Posterior cingulate gyrus (tissue), 11 donors: Measurements from ENCODE around the gene SPRTN.
"Not testable (repeated sequence)": the region's sequence is repeated elsewhere in the genome, so short reads cannot be mapped to it uniquely, and the experiment has no call there.

Experiments
- DNase-seq, 10 donors: peaks; one replicate each; pipeline versions ENCODE4 v3.0.0 to v3.0.0-alpha.2; 2020 to 2021; ENCODE audit warnings: mixed read lengths in 3 of 10
- intact Hi-C: fragments of 100-400 bp; cut with DNase I; formaldehyde crosslinking; loops from one replicate; pipeline ENCODE4 v1.15.1; 2023

SPRTN gene

DNA sequence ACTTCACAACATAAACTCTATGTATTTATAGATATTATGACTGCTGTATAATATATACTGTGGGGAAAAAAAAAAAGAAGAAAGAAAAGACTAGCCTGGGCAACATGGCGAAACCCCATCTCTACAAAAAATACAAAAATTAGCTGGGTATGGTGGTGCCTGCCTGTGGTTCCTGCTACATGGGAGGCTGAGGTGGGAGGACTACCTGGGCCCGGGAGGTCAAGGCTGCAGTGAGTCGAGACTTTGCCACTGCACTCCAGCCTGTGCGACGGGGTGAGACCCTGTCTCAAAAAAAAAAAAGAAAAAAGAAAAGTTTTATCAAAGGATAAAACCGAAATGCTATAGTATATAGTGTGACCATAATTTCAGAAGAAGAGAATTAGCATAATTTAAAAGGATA is 3.1 kb upstream of the SPRTN start:
- no peak for DNase-seq
- intact Hi-C loops, result loop anchor here (5.0 kb wide), 1 partner anchor 93 kb away; the partner anchor contains the start of gene GNPAT

DNA sequence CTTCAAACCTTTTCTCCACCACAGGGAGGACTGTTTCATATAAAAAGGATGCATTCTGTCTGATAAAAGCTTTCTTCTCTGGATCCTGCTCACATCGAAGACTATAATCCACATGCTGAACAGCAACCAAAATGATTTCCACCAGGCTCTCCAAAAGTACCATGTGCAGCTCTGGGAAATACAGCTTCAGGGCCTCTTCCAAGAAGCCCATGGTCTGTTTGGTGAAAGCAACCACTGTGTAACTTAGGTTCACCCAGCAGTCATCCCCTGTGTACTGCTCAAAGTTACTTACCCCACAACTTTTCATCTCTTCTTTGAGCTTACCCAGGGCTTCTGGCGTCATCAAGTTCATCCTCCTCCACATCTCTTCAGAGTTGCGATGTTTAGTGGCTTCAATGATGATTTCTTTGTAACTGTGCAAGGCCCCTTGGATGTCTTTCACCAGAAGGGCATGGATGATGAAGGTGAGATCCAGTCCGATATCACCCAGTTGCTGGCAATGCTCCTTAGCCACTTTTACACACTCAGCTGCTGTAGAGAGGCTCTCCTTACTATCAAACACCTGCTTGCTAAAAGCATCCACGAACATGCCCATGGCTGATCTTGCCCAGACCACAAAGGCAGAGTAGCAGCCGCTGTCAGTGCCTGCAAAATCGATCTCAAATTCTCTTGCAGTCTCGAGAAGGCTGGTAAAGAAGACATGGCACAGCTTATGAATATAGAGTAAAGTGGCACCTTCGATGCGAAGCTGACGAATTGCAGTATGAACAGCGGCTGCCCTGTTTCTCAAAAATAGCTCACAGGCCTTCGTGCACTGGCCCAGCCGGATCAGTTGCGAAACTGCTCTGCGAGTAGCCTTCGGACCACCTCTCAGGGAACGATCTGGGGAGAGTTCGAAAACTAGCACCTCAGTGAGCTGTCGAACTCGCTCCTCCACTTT is 2.2 kb upstream of the SPRTN start:
- no peak for DNase-seq
- intact Hi-C loops, result loop anchor here (2.0 to 5.0 kb wide), 2 partner anchors 85 to 94 kb away; partner anchors contain the start of gene GNPAT

DNA sequence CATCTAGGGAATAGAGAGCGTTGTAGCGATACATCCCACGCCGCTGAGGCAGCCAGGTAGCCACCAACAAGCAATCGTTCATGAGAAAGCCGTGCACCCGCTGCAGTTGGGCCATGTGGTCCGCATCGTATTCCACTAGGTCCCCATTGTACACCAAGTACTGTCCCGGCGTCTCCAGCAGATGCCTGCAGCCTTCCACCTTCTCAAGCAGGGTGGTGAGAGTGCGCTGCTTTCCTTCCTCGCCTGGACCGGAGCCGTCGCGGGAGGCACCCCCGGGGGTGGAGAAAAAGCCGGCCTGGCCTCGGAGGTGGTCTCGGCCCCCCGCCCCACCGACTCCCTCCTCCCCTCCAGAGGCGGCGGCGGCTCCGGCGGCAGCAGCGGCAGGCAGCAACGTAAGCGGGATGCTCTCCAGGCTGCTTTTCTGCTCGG is 1.0 kb upstream of the SPRTN start:
- peak in 3 of 10 donors; percentile 6 to 87 (median 12) for DNase-seq
- intact Hi-C loops, result loop anchor here (2.0 to 5.0 kb wide), 2 partner anchors 84 to 95 kb away; partner anchors contain the start of gene GNPAT

DNA sequence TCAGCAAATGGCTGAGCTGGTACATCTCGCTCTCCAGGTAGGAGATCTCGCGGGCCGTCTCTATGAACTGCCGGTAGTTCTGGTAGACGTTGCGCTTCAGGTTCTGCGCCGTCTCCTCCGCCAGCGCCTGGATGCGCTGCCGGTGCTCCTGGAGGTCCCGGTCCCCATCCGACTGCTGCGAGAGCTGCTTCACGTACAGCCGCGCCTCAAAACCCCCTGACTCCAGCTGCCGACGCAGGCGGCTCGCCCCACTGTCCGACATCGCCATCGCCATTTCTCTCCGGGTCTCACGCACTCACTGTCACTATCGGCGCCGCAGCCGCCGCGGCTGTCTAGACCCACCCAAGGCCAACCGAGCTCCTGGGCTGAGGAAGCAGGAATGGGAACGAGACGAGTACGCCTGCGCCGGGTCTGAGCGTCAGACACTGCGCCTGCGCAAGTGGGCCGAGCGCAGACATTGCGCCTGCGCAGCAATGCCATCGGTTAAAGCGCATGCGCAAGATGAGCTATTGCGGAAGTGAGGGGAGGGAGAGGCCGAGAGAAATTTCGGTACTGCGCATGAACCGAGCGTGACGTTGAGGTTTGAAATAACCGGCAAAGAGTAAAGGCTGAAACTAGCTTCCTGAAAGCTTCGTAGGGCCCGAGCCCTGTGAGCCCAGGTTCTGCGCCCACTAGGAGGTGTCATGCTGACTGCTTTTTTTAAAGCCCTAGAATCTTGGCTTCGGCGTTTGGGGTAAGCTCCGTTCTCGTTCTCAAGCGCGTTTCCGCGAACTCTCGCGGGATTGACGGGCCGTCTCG is 422 bp upstream of the SPRTN start, which contains the start of gene EXOC8:
TSS of gene EXOC8 (minus strand) at position 381 of the 798 bp plus-strand sequence. CDS start at position 274, 107 bp downstream.
- intact Hi-C loops, result loop anchor here (1.0 to 5.0 kb wide), 3 partner anchors 83 to 191 kb away; partner anchors contain the start of genes GNPAT and TSNAX
- DNase-seq, result peak; percentile 89 to 99 (median 94)

DNA sequence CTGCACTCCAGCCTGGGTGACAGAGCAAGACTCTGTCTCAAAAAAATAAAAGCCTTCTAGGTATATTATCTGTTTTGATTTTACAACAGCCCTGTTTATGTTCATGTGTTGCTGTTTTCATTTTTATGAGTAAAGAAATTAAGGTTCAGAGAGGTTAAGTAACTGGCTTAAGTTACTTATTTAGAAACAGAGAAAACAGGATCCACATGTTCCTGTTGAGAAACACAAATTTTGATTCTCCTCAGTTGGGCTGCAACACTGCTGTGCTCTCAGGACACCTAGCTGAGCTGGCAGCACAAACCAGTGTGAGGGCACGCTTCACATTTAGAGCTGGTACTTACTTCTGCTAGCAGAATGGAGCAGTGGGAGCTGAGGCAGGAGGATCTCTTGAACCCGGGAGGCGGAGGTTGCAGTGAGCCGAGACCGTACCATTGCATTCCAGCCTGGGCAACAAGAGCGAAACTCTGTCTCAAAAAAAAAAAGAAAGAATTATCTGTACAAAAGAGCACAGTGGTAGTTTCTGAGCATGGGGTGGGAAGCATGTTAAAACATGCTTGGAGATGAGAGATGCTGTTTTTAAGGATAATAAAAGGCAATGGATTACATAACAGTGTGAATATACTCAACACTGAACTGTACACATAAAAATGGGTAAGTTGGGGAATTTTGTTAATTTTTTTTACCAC is 2.4 kb downstream of the SPRTN start:
- intact Hi-C loops, result no loop called here
- no peak for DNase-seq

DNA sequence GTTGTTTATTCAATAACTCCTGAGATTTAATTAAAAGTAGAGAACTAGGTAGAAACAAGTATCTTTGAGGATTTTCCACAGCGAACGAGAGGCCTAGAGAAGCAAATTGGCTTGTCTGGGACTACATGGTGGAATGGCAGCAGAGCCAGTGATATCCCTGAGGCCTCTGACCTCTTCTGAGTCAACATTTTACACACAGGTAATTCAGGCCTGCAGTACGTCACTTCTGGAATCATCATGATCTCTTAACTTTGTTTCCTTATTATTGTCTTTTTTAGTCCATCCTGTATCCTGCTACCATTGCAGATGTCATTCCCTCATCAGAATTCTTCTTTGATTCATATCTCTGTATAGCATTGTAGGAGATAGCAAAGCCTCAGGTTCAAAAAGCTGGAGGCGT is 9.9 kb downstream of the SPRTN start:
- intact Hi-C loops, result no loop called here
- no peak for DNase-seq

DNA sequence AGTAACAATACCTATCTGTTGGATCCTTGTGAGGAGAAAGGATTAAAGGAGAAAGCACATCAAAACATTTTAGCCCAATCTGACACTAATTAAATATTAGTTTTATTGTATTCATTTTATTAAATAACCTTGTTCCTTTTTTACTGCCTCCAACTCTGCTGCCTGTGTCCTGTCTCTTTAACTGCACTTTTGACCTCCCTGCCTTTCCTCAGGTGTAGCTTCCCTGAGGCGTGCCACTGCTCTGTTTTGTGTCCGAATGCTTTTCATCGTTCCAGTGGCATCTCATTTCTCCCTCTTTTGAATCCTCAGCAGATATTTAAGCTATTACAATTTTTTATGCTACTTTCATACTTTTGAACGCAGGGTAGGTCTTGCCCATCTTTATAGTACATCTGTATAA is 10.3 kb downstream of the SPRTN start:
- no peak for DNase-seq
- intact Hi-C loops, result no loop called here

DNA sequence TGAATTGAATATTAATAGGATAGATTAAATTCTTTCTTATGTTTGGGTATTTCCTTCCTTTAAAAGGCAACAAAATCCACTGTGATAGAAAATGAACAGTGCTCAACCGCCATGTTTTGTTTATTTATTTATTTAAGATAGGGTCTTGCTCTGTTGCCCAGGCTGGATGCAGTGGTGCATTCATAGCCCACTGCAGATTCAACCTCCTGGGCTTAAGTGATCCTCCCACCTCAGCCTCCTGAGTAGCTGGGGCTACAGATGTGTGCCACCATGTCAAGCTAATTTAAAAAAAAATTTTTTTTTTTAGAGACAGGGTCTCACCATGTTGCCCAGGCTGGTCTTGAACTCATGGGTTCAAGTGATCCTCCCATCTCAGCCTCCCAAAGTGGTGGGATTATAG is 10.8 kb downstream of the SPRTN start:
- DNase-seq, intact Hi-C loops: not testable (repeated sequence)

DNA sequence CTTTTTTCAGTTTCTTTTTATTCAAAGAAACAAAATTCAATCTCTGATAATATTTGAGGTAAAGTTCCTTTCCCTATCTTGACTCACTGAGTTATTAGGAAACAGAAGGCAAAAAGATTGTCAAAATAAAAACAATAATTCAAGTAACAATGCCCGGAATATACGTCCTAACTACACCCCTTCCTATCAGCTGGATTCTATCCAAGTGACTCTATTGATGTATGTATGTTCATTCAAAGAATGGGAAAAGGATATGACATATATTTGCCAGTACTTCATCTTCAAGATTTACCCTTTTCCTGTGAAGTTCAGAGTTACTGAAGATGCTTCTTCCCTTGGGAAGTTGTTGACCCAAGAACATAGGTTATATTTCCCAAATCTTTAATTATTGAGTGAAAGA is 13.7 kb downstream of the SPRTN start:
- intact Hi-C loops, result no loop called here
- no peak for DNase-seq

DNA sequence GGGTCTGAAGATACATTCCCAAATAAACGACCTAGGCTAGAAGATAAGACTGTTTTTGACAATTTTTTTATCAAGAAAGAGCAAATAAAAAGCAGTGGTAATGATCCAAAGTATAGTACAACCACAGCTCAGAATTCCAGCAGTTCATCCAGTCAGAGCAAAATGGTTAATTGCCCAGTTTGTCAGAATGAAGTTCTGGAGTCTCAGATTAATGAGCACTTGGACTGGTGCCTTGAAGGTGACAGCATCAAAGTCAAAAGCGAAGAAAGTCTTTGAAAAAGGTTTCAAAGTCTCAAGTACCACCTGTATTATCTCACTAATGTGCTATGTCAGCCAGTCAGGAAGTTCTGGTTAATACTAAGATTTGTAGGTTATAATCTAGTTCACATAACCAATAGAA is 15.0 kb downstream of the SPRTN start:
- DNase-seq, result no peak
- intact Hi-C loops, result no loop called here

DNA sequence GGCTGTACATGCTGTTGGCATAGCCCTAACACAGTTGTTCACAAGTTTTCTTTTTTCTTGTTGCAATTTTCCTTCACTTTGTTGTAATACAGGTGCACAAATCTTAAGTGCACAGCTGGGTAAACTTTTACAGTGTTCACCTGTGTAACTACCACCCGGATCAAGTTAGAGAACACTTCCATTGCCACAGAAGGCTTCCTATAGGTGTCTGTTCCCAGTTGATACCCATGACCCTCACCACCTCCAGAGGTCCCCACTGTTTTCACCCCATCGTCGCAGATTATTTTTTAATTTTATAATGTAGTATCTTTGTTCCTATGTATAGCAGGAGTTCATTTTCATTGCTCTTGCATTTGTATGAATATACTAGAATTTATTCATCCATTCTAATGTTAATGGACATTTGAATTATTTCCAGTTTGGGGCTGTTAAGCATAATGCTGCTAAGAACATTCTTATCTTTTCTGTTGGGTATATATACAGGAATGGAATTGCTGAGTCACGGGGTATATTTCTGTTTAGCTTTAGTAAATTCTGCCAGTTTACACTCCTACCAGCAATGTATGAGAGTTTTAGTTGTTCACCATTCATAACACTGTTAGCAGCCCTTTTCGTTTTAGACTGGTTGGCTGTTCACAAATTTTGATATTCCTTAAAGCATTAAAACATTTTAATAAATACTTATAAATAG is 16.4 kb downstream of the SPRTN start:
- no peak for DNase-seq
- intact Hi-C loops, result no loop called here

DNA sequence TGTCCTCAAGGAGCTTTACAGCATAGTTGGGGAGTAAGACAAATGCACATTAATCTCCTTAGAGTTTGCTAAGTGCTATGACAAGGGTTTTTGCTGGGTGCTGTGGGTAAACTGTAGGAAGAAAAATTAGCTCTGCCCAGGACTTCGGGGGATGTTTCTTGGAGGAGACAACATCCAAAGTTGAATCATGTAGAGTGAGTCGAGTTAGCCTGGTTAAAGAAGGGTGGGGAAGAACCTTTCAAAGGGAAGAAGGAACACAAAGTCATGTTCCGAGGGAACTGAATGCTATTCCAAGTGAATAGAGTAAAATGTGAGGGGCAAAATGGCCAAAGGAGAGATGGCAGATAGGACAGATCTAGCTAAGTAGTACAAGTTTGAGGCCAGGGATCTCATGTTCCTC is 17.1 kb downstream of the SPRTN start:
- DNase-seq, result no peak
- intact Hi-C loops, result no loop called here

DNA sequence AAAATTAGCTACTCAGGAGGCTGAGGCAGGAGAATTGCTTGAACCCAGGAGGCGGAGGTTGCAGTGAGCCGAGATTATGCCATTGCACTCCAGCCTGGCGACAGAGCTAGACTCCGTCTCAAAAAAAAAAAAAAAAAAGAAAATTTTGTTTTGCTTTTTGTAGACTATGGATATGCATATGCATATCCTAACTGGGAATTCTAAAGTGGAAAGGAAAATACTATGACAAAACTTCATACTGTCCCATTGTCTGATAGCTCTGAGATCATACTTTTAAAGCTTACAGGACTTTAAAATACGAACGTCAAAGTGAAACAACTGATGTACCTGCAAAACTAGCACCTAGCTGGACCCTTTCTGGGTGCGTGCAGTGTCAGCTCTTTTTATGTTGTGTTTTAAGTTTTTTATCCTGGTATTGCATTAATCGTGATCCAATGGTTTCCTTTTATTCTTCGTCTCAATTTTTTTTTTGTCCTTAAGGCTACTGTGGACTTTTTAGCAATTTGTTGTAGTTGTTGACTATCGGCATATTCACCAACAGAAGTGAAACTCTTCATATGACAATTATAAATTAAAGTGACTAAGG is 19.2 kb downstream of the SPRTN start:
- intact Hi-C loops, result loop anchor here (1.0 kb wide), 1 partner anchor 233 kb away; no protein-coding TSS in a partner anchor
- DNase-seq, result no peak

DNA sequence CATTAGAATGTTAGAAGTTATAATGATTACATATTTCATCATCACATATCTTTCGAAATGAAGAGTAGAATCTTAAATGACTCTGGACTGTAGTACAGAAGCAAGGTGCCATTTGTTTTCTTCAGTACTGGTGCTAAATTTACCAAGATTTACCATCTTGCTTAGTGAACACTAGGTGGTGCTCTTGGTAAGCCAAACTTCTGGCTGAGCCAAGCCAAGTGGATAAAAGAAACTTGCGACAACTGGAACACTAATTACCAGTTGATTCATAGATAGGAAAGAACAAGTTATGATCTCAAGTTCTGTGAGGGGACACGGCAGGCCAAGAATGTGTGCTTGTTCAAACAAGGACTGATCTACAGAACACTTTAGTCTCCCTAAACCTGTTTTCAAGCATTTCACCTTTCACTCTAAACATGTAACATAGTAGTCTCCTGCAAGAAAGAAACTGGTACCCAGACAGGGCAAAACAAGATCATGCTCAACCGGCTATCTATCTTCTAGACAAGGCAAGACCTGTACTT is 19.8 kb downstream of the SPRTN start:
- peak in 2 of 10 donors; percentile 18 to 27 for DNase-seq
- intact Hi-C loops, result loop anchor here (1.0 kb wide), 1 partner anchor 232 kb away; no protein-coding TSS in a partner anchor

DNA sequence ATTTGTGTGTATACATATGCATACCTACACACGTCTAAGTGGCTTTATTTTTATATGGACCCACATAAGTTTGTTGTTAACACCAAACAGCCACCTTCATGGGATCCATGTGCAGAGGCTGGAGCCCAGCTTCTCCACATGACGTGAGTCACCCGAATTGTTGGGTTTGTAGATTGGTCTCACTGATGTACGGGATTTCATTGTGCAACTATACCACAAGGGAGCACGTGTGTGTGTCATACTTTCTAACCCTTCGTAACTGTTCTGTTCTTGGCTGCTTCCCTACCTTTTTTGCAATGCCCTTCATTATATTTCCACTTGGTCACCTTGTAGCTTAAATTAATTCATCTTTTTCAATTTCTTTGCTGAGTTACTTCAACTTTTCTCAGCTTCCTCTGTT is 21.0 kb downstream of the SPRTN start:
- no peak for DNase-seq
- intact Hi-C loops, result no loop called here

DNA sequence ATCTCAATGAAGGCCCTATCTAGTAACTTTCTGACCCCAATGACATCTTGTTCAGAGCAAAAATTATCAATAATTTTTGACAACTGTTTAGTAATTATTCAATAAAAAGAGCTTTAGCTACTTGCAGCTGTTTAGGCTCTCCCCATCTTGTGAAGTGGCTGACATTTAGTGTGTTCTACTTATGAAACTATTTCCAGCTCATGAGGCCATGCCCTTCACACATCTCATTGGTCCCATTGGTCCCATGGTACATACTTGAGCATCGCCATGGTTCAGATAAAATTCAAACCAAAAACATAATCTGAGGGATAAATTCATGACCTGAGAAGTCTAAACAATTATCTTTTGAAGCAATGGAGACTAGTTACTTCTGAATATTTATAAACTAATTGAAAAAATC is 24.2 kb downstream of the SPRTN start:
- DNase-seq, result no peak
- intact Hi-C loops, result loop anchor here (10.0 kb wide), 1 partner anchor 162 kb away; the partner anchor contains the start of gene TSNAX

DNA sequence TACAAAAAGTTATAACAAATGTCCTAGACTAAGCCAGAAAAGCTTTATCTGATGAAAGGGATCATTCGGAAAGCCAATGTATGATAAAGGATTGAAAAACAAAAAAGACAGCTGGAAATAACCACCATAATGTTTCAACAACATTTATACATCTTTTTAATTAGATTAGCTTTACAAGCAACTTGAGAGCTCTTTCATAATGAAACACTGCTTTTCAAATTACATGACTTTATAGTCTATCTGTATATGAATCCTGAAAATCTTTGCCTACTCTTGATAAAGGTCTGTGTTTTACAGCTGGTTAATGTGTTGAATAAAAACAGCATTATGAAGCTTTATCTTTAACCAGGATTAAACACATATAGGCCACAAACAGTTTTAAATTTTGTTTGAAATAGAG is 25.5 kb downstream of the SPRTN start:
- no peak for DNase-seq
- intact Hi-C loops, result loop anchor here (10.0 kb wide), 1 partner anchor 161 kb away; the partner anchor contains the start of gene TSNAX

DNA sequence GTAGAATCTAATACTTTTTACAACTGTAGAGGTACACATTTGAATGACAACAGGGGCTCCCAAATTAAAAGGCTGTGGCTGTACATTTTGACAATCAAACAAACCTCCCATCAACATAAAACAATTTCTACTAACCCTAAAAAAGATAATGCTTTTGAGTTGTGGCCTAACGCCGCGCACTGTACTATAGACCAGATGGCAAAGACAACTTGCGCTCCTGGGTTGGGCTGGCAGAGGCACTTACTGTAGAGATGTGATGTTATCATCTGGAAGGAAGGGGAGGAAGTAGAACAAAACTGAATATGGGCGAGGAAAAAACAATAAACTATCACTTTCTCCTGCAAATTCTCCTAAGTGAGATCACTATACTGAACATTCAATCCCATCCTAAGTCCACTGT is 26.1 kb downstream of the SPRTN start:
- DNase-seq, result no peak
- intact Hi-C loops, result loop anchor here (10.0 kb wide), 1 partner anchor 161 kb away; the partner anchor contains the start of gene TSNAX

DNA sequence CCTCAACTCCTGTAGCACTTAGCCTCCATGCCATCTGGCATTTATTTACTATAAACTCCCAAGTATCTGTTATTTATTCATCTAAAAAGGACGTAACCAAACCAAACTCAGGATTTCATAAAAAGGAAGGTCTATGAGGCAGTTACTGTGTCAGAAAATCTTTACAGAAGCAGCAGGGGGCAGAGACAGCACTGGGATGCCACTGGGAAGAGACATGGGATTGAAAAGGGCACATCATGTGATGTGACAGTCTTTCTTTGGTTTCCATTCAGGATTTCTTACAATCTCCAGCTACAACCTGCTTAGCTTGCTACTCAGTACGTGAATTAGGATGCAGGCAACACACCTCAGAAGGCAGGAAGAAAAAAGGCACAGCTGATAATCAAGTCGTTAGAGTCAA is 31.2 kb downstream of the SPRTN start:
- intact Hi-C loops, result loop anchor here (10.0 kb wide), 1 partner anchor 156 kb away; the partner anchor contains the start of gene TSNAX

More for the DNA sequence above, 31.2 kb downstream of the SPRTN start:
- peak in 2 of 10 donors; percentile 17 to 44 for DNase-seq
